Neural cell (in vitro differentiated cells): Measurements from ENCODE around the gene EXOC4.

ENCODE experiments used
- EZH2 ChIP-seq: fragments of 200-600, 300-800 bp; shearing (Covaris generic), sonication (generic); IDR thresholded peaks from 2 replicates; pipeline ENCODE4 v1.6.1; 2014; ENCODE audit warnings: antibody characterized with exemption, low read length, borderline replicate concordance, mild to moderate bottlenecking; ENCODE audit not compliant: insufficient read depth, poor library complexity, severe bottlenecking
- MXI1 ChIP-seq: fragments of 450-650 bp; conservative IDR thresholded peaks from 2 replicates; pipeline ENCODE4 v1.6.1; 2014; ENCODE audit warnings: antibody characterized with exemption, mild to moderate bottlenecking; ENCODE audit not compliant: poor library complexity, severe bottlenecking
- POLR2AphosphoS5 ChIP-seq: IDR thresholded peaks from 2 replicates; pipeline ENCODE4 v1.6.1; 2012
- TAF1 ChIP-seq: IDR thresholded peaks from 2 replicates; pipeline ENCODE4 v1.6.1; 2012; ENCODE audit warnings: low read depth
- TF ChIP-seq, protein P1 (sequence below): fragments of 450-650 bp; IDR thresholded peaks from 2 replicates; pipeline ENCODE4 v1.5.1; 2014; ENCODE audit warnings: antibody characterized with exemption, mild to moderate bottlenecking, moderate library complexity; ENCODE audit not compliant: poor library complexity, severe bottlenecking

DNA sequence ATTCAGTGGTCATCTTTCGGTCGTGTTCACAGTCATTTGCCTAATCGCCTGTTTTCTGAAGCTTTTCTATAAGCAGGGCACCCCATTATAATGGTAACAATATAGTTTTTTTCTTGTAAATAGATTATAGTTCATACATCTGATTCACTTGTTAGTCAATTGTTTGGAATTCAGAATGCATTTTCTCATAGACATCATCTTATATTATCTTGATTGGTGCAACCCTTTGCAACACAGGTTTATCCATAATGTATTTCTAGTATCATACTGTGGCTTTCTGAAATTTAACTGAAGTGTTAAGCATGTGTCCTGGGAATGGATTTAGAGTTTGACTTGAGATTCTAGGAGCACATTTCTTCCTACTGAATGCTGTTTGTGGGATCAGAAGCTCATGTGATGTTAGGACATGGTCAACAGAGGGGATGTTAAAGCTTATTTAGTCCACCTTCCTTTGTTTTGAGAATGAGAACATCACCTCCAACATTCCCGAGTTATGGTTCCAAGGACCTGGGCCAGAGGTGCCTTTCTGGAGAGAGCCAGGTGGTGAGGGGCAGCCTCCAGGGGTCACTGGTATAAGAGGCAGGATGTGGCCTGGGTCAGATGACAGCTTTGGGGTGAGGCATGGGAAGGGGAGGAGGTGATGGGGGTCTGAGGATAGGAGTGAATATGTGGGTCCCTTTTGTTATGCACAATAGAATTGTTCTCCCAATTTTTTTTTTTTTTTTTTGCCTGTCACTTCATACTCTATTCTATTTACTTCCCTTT lies 415.6 kb downstream of the EXOC4 start:
- no peak for TF ChIP-seq POLR2AphosphoS5
- no peak for TF ChIP-seq EZH2
- TF ChIP-seq, protein P1, sequence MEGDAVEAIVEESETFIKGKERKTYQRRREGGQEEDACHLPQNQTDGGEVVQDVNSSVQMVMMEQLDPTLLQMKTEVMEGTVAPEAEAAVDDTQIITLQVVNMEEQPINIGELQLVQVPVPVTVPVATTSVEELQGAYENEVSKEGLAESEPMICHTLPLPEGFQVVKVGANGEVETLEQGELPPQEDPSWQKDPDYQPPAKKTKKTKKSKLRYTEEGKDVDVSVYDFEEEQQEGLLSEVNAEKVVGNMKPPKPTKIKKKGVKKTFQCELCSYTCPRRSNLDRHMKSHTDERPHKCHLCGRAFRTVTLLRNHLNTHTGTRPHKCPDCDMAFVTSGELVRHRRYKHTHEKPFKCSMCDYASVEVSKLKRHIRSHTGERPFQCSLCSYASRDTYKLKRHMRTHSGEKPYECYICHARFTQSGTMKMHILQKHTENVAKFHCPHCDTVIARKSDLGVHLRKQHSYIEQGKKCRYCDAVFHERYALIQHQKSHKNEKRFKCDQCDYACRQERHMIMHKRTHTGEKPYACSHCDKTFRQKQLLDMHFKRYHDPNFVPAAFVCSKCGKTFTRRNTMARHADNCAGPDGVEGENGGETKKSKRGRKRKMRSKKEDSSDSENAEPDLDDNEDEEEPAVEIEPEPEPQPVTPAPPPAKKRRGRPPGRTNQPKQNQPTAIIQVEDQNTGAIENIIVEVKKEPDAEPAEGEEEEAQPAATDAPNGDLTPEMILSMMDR = no peak
- no peak for TF ChIP-seq TAF1
- TF ChIP-seq MXI1 = no peak
